A673 (cell line): ENCODE data around the gene RUNDC3A. TPM values are rescaled to one million over a fixed set of nuclear protein-coding genes. Genes with fewer than 3 reads are reported as not detected.

ENCODE experiments used
- BruUV-seq: library from RNA; stranded (reverse); fragments of 400-500 nt; replicated peaks from 2 replicates; lab custom pipeline; 2021; lab: Mats Ljungman, UMichigan
- CTCF ChIA-PET: fragments of 300-600 bp; sonication (Branson Sonifier 250); formaldehyde crosslinking; loops from one replicate; lab custom pipeline; 2022; ENCODE audit warnings: antibody characterized with exemption; lab: Charles Lee
- POLR2A ChIA-PET: fragments of 300-600 bp; sonication (Branson Sonifier 250); formaldehyde crosslinking; loops from one replicate; lab custom pipeline; 2022; ENCODE audit warnings: antibody characterized with exemption; ENCODE audit not compliant: low non-redundant PET; lab: Charles Lee
- DNase-seq: peaks from one replicate; pipeline ENCODE4 v3.0.0-alpha.2; 2015; ENCODE audit warnings: low spot score
- H3K27ac ChIP-seq: fragments of 200-600 bp; sonication (generic); 2 replicates; pipeline ENCODE4 v1.5.1; 2016; ENCODE audit warnings: mixed run types, low read depth, mild to moderate bottlenecking, mixed read lengths, antibody characterized with exemption, low read length; ENCODE audit not compliant: poor library complexity, severe bottlenecking
- H3K27me3 ChIP-seq: fragments of 200-600 bp; sonication (generic); replicated peaks from 2 replicates; pipeline ENCODE4 v1.6.1; 2017; ENCODE audit warnings: mixed run types, low read depth, mild to moderate bottlenecking, mixed read lengths, antibody characterized with exemption, low read length; ENCODE audit not compliant: insufficient read depth, poor library complexity
- H3K36me3 ChIP-seq: fragments of 200-600 bp; sonication (generic); 2 replicates; pipeline ENCODE4 v1.6.1; 2016; ENCODE audit warnings: mixed run types, mild to moderate bottlenecking, mixed read lengths, antibody characterized with exemption, low read length; ENCODE audit not compliant: insufficient read depth, poor library complexity, severe bottlenecking
- H3K4me1 ChIP-seq: fragments of 200-600 bp; sonication (generic); 2 replicates; pipeline ENCODE4 v1.6.1; 2017; ENCODE audit warnings: mixed run types, mild to moderate bottlenecking, mixed read lengths, antibody characterized with exemption, low read length; ENCODE audit not compliant: insufficient read depth, poor library complexity, severe bottlenecking
- H3K4me3 ChIP-seq: fragments of 200-600 bp; sonication (generic); 2 replicates; pipeline ENCODE4 v1.5.1; 2016; ENCODE audit warnings: low read depth, mixed run types, mild to moderate bottlenecking, mixed read lengths, low read length; ENCODE audit not compliant: poor library complexity, severe bottlenecking
- H3K9me3 ChIP-seq: fragments of 200-600 bp; sonication (generic); 2 replicates; pipeline ENCODE4 v1.6.1; 2016; ENCODE audit warnings: mixed run types, low read depth, mild to moderate bottlenecking, mixed read lengths, antibody characterized with exemption, low read length; ENCODE audit not compliant: poor library complexity, severe bottlenecking
- CTCF ChIP-seq: fragments of 300-800, 200-600 bp; sonication (generic); conservative IDR thresholded peaks from 2 replicates; pipeline ENCODE4 v1.5.1; 2017; ENCODE audit warnings: low read depth, mild to moderate bottlenecking, antibody characterized with exemption, low read length, moderate library complexity, mixed read lengths
- EZH2 ChIP-seq: fragments of 200-600 bp; sonication (generic); IDR thresholded peaks from 2 replicates; pipeline ENCODE4 v1.6.1; 2017; ENCODE audit warnings: borderline replicate concordance, low read depth, mild to moderate bottlenecking, mixed read lengths, antibody characterized with exemption, low read length; ENCODE audit not compliant: poor library complexity, severe bottlenecking
- intact Hi-C: fragments of 100-400 bp; cut with micrococcal nuclease; formaldehyde crosslinking; loops from one replicate; pipeline ENCODE4 v1.10.0; 2022; ENCODE audit not compliant: unreplicated experiment
- total RNA-seq: library from RNA; stranded (reverse); gene quantifications from 2 replicates; pipeline ENCODE4 v1.2.3, GENCODE V29; 2021

RUNDC3A gene
- total RNA-seq, 1 experiment from 2014 or later = 0.56 TPM

- no TSS peak for BruUV-seq
- Histone ChIP-seq H3K27ac (no peak overlapping the region), H3K27me3 (no peaks in the 10 kb centered on the region), H3K9me3 (no peaks in the 10 kb centered on the region), H3K36me3 (no peaks in the 10 kb centered on the region), H3K4me3 (no peak overlapping the region), H3K4me1 (no peaks in the 10 kb centered on the region)
- TF ChIP-seq CTCF (no peak), EZH2 (no peak)
- ChIA-PET CTCF (no interaction called here), POLR2A (no interaction called here)
- intact Hi-C loops = no loop called here
- DNase-seq = no peak
Observed at GRCh38 chr17:44287651-44288050, 20.8 kb upstream of the RUNDC3A start.

- Histone ChIP-seq H3K9me3 (no peaks in the 10 kb centered on the region), H3K27me3 (no peaks in the 10 kb centered on the region), H3K27ac (no peak overlapping the region), H3K4me3 (no peak overlapping the region), H3K36me3 (no peaks in the 10 kb centered on the region), H3K4me1 (no peaks in the 10 kb centered on the region)
- no peak for TF ChIP-seq CTCF
- no peak for TF ChIP-seq EZH2
- ChIA-PET POLR2A (no interaction called here), CTCF (no interaction called here)
- BruUV-seq = no TSS peak
- DNase-seq = no peak
- intact Hi-C loops = no loop called here
Observed at GRCh38 chr17:44293509-44294226, 14.7 kb upstream of the RUNDC3A start.

- H3K4me1 ChIP-seq = no peaks in the 10 kb centered on the region
- DNase-seq = no peak
- BruUV-seq = no TSS peak
- no peak overlapping the region for H3K4me3 ChIP-seq
- H3K27ac ChIP-seq = no peak overlapping the region
- intact Hi-C loops = no loop called here
- no peaks in the 10 kb centered on the region for H3K36me3 ChIP-seq
- no peaks in the 10 kb centered on the region for H3K9me3 ChIP-seq
- TF ChIP-seq EZH2 = no peak
- no peak for TF ChIP-seq CTCF
- ChIA-PET CTCF (no interaction called here), POLR2A (no interaction called here)
- no peaks in the 10 kb centered on the region for H3K27me3 ChIP-seq
Observed at GRCh38 chr17:44297975-44298374, 10.4 kb upstream of the RUNDC3A start.
